GM18868 (cell line): ENCODE results near the gene TSPAN32.
"Not testable (repeated sequence)": the region's sequence is repeated elsewhere in the genome, so short reads cannot be mapped to it uniquely, and the experiment has no call there.

ENCODE experiments used
- ATAC-seq: cut with Tn5 transposase; IDR thresholded peaks from one replicate; pipeline ENCODE4 v1.9.1; 2021; ENCODE audit warnings: mild to moderate bottlenecking, moderate library complexity; ENCODE audit not compliant: unreplicated experiment

TSPAN32 gene

DNA sequence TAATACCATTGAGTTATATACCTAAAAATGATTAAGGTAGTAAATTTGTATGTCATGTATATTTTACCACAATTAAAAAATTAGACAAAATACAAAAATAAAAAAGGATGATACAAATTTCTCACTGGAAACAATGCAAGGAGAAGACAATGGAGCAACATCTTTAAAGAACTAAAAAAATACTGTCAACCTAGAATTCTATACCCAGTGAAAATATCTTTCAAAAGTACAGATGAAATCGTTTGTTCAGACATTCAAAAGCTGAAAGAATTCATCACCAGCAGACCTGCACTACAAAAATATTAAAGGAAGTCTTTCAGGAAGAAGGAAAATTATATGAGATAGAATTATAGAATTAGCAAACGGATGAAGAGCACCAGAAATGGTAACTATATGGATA is 21.6 kb upstream of the TSPAN32 start:
- no peak for ATAC-seq

DNA sequence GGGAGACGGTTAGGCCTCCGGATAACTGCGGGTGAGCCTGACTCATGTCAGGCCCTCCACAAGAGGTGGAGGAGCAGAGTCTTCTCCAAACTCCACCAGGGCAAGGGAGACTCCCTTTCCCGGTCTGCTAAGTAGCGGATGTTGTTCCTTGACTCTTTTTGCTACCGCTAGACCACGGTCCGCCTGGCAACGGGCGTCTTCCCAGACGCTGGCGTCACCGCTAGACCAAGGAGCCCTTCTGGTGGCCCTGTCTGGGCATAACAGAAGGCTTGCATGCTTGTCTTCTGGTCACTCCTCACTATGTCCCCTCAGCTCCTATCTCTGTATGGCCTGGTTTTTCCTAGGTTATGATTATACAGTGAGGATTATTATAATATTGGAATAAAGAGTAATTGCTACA is 15.5 kb upstream of the TSPAN32 start:
- ATAC-seq: not testable (repeated sequence)

DNA sequence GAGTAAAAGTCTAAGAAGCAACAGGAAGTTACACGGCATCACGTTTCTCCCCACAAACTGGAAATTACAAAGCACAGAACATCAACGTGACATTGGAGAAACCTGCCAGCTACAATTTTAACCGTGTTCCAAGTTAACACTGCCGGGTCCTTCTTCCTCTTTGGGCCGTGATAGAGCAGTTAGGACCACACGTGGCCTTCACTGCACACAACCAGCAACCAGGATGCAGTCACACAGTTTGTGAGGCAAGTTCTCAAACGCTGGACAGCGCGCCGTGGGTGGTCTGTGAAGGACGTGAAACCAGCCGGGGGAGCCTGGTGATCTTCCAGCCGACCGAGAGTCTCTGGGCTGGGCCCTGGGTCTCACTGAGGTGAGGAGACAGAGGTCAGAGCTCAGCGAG is 14.7 kb upstream of the TSPAN32 start:
- no peak for ATAC-seq

DNA sequence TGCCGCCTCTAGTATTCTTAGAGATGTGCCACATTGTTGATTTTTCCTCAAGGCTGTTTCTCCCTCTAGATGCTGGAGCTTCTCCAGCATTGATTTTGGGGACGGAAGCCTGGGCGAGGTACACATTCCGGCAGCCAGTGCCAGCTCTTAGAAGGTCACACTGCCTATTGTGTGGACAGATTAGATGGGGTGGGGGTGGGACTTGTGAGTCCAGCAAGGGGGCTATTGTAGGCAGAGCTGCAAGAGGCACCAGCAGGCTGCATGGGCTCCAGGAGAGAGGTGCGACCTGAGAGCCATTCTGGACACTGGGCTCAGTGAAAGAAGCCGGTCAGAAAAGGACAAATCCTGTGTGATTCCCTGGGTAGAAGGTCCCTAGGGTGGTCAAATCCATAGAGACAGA is 12.5 kb upstream of the TSPAN32 start:
- ATAC-seq: no peak

DNA sequence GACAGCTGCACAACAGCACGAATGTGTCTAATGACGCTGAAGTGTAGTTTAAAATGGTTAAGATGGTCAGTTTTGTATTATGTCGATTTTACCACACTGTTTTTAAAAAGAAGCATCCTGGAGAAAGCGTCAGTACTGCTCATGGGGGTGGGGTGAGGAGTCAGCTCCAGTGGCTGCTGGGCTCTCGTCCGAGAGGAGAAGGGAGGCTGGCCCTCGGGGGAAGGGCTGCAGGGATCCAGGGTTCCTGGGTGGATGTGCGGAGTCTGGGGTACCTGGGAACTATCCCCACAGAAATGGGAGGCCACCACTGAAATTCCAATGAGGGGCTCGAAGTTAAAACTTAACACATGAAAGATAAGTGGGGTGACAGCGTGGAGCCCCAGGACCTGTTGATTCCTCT is 12.0 kb upstream of the TSPAN32 start:
- ATAC-seq: no peak

DNA sequence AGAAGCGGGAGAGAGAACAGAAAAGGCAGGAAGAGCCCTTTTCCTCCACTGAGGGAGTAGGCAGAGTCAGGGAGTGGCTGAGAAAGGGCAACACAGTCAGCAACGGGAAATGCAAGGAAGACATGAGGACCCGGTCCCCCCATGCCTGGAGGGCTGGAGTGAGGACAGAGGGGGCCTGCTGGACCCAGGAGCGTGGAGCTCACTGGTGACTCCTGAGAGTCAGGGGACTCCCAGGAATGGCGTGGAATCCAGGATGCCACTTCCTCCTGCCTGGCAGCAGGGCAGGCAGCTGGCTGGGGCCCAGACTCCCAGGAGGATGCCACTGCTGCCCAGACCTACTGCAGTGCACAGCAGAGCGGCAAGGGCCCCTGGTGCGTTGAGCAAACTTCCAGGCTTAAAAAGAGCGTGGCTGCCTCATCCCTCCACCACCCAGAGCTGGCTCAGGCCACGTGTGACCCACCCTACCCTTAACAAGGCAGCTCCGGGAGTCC is 11.4 kb upstream of the TSPAN32 start:
- no peak for ATAC-seq

DNA sequence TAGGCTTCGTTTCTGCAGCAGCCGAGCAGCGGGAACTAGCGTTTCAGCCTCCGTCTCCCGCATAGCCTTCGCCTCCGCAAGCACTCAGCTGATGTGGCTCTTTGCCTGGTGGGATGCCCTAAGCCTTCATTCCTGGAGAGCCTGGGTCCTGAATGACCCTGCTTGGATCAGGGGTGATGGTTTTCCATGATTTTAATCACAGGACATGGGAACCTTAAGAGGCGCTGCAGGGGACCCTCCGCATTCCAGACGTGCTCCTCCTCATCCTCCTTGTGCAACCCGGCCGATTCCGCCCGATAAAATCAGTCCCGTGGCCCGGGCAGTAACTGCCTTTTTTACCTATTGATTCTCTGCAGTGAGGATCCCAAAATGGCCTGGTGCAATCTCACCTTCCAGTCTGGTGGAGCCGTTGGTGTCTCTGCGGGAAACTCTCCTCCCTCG is 8.3 kb upstream of the TSPAN32 start:
- ATAC-seq: no peak

DNA sequence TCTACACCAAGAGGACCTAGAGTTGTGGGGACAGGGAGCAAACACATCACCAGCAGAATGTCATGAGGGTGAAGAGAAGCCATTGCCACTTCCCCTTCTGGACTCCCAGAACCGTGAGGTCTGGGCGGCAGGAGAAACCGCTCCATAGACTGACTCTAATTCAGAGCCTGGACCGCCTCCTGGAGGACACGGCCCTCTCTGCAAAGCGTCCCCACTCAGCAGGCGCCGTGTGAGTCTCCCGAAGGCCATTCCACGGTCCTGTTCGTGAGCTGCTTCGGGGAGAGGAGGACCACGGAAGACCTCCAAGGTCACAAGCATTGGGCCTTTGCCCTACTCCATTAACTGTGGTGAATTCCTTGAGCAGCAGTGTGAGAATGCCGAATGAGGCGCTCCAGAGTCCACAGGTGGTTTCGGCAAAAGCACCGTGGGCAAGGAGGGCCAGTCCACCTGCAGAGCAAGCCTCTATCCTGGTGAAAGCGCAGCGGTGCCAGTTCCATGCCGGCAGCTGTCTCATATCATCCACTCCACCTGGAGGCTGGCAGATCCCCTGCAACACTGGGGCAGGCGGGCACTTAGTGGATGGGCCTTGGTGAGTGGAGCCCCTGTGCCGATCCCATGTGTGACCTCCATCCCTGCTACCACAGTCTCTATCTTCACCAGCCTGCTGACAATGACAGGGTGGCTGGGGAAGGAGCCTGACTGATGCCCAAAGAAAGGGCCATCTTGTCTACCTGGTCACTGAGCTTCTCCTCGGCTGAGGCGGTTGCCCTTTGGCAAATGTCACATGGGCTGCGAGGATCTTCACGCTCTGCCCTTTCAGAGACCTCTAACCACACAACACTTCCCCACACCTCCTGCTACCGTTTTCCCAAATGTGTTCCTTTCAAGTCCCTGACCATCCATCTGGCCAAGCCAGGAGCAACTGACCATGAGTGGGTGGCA is 7.6 kb upstream of the TSPAN32 start:
- ATAC-seq: no peak

DNA sequence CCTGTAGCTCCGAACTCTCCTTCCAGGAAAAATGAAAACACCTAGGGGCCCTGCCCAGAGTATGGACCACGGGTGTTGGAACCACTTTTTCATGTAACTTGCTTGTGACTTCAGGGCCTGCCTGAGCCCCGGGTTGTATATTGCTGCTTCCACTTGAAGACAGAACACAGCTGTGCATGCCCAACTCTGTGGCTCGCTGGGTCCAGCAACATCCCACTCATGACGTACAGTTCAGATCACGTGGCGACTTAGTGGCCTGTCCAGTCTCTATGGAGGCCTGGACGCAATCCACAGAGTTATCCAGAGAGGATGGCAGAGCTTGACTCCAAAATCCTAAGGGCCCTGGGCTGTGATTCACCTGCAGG is 6.9 kb upstream of the TSPAN32 start:
- no peak for ATAC-seq

DNA sequence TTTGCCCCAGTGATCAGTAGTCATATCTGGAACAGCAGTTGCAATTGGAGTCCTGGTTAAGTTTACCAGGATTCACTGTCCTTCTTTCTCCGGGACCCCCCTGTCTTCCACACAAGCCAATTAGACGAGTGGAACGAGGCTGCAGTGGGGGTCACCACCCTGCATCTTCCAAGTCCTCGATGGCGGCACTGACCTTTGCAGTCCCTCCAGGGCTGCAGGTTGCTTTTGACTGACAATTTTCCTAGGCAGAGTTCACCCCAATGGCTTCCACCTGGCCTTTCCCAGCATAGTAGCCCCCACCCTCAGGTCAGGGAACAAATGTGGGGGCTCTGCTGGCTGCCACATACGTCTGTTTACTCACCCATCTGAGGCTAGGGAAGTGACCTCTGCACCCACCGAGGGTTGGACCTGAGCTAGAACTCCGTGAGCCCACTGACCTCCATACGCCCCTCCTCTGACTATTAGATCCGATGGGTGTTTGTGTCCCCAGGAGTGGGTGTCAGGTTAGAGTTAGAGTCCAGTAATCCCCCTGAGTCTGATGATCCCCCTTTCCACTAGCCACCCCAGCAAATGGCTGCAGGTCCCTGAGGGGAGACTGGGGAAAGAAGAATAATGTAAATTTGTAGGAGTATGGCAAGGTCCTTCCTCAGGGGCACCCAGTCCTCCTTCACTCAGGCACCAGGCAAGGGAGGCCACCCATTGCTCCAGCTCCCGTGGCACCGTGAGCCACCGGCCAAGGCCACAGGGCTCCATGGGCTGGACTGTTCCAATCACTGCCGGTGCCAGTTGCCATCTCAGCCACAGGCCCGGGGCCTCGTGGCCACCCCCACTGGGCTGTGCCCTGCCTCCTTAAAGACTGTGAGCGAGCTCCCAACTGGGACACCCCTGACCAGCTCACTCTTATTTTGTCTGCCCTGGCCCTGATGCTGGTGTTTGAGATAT is 5.6 kb upstream of the TSPAN32 start:
- ATAC-seq: no peak

DNA sequence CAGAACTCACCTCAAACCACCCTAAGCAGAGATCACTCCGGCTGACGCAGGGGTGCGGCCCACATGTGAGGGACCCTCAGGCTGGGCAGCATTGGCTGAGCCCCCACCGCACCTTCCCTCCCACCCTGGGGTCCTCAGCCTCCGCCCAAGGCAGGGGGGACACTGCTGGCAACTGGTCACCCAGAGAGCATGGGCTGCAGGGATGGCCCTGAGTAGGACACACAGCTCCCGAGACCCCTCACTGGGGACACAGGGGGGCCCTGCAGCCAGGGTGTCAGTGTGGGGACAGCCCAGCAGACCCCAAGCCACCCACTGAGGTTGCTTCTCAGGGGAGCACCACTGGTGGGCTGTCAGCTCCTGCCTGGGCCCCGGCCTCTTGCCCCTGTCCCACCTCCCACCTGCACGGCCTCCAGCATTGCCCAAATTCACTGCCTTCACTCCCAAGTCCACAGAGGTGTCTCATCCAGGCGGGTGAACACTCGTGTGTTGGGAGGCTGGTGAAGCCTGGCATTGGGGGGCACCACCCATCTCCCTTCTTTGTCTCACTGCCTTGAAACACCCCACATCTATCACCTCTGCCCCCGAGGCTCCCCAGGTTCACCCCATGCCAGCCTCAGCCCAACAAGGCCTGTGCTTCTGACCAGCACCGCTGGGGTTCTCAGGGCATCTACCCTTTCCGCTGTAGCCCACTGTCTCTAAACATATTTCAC is 4.7 kb upstream of the TSPAN32 start:
- ATAC-seq: no peak

DNA sequence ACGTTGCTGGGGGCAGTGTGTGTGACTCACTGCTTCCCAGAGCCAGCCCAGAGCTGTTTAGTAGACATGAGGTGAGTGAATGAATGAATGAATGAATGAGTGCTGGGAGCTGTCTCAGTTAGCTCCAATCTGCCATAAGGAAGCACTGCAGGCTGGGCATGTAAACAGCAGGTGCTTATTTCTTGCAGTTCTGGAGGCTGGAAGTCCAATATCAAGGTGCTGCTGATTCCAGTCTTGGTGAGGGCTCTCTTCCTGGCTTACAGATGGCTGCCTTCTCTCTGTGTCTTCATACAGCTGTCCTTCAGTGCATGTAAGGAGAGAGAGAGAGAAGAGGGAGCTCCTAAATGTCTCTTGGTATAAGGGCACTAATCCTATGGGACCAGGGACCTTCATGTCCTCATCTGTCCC is 4.2 kb upstream of the TSPAN32 start:
- ATAC-seq: no peak

DNA sequence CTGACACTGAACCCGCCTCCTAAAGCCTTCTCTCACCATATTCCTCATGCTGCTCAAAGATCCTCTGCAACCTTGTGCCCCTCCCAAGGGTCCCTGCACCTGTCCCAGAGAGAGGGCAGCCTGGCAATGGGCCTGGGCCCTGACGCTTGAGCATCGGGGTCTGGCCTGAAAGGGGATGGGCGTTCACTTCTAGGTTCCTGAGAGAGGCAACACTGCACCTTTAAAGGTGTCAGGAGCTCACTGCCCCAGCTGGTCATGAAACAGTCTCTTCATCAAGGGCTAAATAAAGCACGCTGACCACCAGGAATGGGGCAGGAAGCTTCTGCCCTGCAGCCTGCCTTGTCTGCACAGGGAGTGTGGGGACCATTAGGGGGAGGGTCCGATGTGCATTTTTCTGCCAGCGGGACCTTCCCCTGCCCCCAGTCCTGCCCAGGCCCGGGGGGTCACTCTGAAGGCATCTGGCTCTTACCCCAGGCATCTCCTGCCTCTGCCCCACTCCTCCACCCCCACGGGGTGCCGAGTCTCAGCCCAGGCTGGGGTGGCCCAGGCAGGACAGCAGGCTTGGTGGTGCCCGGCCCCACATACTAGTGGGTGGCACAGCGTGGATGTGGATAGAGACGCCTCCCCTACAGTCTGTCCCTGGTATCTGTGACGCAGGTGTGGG is 3.5 kb upstream of the TSPAN32 start:
- ATAC-seq: no peak

DNA sequence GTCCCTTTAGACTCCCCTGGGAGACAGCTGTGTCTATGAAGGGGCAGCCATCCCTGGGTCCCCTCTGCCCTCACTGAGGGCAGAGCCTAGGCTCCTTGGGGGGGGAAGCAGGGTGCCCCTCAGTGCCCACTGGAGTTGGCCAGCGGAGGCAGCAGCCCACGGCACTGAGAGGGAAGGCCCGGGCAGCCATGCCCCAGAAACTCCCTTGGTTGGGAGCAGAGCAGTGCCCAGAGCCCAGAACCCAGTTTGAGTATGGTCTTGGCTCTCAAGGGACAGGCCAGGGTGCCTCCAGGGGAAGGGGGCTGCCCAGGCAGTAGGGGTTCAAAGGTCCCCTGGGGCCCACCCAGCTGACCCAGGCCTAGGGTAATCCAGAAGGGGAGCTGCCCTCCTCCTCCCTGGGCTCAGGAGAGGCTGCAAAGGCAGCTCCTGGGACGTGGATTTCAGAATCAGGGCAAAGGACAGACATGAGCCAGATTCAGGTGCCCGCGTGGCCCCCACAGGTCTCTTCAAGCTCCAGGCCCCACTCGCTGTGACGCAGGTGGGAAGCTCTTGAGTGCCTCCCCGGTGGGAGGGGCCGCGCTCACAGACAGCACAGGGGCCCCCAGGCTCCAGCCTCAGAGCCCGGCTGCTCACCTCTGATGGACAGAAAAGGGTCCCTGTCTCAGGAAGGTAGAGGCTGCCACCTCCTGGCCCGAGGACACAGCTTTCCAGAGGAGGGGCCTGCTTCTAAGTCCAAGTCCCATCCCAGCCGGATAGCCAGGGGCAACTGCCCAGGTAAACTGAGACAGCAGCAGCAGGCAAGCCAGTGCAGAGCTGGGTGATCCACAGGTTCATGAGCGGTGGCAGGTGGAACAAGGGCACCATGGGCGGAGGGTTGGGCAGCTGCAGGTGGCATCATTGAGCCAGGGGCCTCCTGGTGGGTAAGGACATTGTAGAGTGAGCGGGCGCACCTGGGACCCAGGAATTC is 2.7 kb upstream of the TSPAN32 start:
- no peak for ATAC-seq

DNA sequence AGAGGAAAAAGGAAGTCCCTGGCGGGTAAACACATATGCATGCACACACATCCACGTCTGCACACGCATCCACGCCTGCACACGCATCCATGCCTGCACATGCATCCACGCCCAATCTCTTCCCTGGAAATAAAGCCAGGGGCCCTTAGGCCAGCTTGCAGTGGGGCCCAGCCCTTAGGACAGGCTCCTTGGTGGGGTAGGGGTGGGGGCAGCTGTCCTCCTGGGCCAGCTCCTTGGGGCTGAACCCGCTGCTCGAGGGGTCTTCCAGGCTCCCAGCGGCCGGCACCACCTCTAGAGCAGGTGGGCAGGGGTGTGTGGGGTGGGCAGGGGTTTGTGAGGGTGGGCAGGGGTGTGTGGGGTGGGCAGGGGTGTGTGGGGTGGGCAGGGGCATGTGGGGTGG is 2.0 kb upstream of the TSPAN32 start:
- no peak for ATAC-seq

DNA sequence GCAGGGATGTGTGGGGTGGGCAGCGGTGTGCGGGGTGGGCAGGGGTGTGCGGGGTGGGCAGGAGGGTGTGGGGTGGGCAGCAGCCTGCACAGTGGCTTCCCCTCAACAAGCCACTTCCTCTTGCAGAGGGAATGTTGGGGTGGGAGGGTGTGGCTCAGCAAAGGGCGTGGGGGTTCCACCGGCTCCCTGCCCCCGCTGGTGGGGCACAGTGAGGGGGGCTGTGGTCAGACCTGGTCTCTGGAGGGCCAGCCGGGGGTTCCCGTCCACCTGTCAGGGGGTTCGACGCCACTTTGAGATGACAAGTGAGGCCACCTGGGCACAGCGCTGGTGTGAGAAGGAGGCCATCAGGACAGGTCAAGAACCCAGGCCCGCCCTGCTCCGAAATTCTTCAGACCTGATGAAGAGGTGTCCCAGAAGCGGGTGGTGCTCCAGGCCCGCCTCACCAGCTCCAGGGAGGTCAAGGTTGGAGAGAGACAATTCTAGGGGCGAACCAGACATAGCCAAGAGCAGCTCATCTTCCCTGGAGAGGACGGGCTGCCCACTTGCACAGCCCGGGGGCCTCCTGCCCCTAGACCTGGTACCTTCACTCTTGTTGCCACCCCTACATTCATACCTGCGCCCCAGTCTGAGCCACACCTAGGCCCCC is 1.4 kb upstream of the TSPAN32 start:
- no peak for ATAC-seq

DNA sequence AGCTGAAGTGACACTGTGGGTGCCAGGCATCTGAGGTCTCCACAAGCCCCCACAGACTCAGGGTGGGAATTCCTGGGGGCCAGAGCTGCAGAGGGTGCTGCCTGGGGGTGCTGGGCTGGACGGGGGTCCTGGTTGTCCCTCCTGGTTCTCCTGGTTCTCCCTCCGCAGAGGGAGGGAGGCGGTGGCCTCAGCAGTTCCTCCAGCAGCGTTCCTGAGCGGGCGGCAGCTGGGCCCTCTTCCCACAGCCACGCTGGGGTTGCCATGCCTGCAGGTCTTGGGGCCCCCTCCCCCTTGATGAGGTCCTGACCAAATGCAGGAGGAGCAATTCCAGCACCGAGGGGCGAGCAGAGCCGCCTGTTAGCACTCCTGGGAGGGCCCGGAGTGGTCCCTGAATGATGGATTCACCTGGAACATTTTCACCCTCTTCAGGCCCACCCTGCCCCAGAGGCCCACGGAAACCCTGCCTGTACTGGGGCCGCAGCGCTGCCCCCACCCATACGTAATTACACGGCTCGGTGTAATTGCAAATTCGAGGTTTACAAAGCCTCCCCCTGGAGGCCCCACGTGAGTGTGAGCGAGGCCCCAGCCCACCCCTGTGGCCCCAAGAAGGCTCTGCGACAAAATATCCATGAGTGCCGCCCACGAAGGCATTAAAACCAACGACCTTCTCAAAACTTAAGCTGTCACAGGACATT is 730 bp upstream of the TSPAN32 start:
- no peak for ATAC-seq

DNA sequence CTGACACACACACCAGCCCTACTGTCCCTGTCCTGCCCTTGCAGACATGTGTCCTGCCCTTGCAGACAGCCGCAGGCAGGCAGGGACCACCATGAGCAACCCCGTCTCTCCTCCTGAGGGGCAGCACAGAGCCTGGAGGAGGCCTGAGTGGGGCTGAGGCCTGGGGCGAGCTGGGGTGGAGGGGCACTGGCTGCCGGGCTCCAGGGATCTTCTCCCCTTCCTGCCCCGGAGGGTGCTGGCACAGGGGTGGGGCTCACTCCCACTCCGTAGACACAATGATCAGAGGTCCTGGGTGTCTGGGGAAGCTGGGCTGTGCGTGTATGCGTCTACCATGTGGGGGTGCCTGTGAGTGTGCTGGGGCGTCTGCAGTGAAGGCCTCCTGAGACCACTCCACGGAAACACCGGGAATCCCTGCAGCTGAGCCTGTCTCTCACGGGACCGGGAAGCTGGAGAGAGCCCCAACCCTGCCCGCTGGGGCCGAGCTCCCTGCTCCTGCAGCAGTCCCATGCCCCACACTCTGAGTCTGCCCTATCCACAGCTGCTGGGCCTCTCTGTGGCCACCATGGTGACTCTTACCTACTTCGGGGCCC is 588 bp downstream of the TSPAN32 start:
- no peak for ATAC-seq
